Brain microvascular endothelial cell (primary cell): ENCODE results near the gene CHCHD3.

Source experiments
- DNase-seq: peaks from one replicate; pipeline ENCODE4 v3.0.0-alpha.2; 2020
- H3K27ac ChIP-seq: fragments of 250-450 bp; sonication (Bioruptor Pico); 2 replicates; pipeline ENCODE4 v1.5.1; 2020; ENCODE audit warnings: mild to moderate bottlenecking, moderate library complexity
- H3K27me3 ChIP-seq: fragments of 250-450 bp; sonication (Bioruptor Pico); replicated peaks from 2 replicates; pipeline ENCODE4 v1.5.1; 2020; ENCODE audit warnings: mild to moderate bottlenecking
- H3K36me3 ChIP-seq: fragments of 250-450 bp; sonication (Bioruptor Pico); replicated peaks from 2 replicates; pipeline ENCODE4 v1.5.1; 2020; ENCODE audit warnings: mild to moderate bottlenecking
- H3K4me3 ChIP-seq: 2 replicates; pipeline ENCODE4 v1.5.1; 2011; ENCODE audit warnings: low read depth, mild to moderate bottlenecking, control low read depth, low read length, moderate library complexity
- in situ Hi-C: cut with HindIII; loops from 2 replicates; pipeline ENCODE4 v1.10.0; 2017; ENCODE audit warnings: low sequenced_read_pairs, low pct_ligation_motif_present
- TF ChIP-seq, protein P1 (sequence below): IDR thresholded peaks from 2 replicates; pipeline ENCODE4 v1.5.1; 2011; ENCODE audit warnings: low read depth, mild to moderate bottlenecking, moderate library complexity, low read length, control low read depth, inconsistent platforms; ENCODE audit errors: missing control alignments

The CHCHD3 gene

GRCh38 chr7:132767378-132767777 is 314.5 kb downstream of the CHCHD3 start:
- TF ChIP-seq, protein P1, sequence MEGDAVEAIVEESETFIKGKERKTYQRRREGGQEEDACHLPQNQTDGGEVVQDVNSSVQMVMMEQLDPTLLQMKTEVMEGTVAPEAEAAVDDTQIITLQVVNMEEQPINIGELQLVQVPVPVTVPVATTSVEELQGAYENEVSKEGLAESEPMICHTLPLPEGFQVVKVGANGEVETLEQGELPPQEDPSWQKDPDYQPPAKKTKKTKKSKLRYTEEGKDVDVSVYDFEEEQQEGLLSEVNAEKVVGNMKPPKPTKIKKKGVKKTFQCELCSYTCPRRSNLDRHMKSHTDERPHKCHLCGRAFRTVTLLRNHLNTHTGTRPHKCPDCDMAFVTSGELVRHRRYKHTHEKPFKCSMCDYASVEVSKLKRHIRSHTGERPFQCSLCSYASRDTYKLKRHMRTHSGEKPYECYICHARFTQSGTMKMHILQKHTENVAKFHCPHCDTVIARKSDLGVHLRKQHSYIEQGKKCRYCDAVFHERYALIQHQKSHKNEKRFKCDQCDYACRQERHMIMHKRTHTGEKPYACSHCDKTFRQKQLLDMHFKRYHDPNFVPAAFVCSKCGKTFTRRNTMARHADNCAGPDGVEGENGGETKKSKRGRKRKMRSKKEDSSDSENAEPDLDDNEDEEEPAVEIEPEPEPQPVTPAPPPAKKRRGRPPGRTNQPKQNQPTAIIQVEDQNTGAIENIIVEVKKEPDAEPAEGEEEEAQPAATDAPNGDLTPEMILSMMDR, result no peak
- Histone ChIP-seq H3K36me3 (no peaks in the 10 kb centered on the region), H3K27ac (no peak overlapping the region), H3K4me3 (no peak overlapping the region), H3K27me3 (no peaks in the 10 kb centered on the region)
- in situ Hi-C loops, result no loop called here
- no peak for DNase-seq

DNA sequence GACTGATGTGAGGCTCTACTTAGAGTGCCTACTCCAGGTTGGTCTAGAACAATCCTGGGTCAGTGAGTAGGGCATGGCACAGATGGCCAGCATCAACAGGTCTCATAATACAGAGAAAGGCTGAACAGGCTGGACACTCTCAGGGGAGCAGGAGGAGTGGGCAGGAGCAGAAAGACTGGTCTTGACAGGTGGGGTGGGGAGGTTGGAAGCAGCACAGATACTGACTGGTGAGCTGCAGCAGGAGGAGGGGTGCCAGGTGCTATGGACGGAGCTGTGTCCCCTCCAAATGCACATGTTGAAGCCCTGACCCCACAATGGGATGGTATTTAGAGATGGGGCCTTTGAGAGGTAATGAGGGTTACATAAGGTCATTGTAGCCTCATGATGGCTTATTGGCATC is 315.2 kb downstream of the CHCHD3 start:
- in situ Hi-C loops, result no loop called here
- DNase-seq, result no peak
- TF ChIP-seq, protein P1, result no peak

DNA sequence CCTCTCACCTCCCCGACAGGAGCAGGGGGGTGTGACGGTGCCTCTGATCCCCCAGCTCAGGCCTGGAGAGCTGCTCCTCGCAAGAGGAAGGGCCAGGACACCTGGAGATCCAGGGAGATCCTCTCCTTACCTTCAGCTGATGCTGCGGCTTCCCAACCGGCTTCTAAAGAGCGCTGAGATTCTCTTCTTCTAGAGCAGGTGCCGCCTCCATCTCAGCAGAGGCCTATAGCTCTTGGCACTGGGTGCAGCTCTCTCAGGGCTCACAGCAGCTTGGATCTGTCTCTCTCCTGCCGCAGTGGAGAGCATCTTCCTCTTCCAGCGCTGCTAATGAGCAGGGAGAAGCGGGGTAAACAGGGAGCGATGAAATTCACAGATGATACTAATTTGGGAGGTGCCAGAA is 316.0 kb downstream of the CHCHD3 start:
- TF ChIP-seq, protein P1, result no peak
- Histone ChIP-seq H3K36me3 (no peaks in the 10 kb centered on the region), H3K4me3 (no peak overlapping the region), H3K27me3 (no peaks in the 10 kb centered on the region), H3K27ac (no peak overlapping the region)
- in situ Hi-C loops, result no loop called here
- no peak for DNase-seq

More for the DNA sequence above, 315.2 kb downstream of the CHCHD3 start:
- no peaks in the 10 kb centered on the region for H3K27me3 ChIP-seq
- no peaks in the 10 kb centered on the region for H3K36me3 ChIP-seq
- H3K27ac ChIP-seq, result no peak overlapping the region
- no peak overlapping the region for H3K4me3 ChIP-seq

GRCh38 chr7:132764762-132765161 is 317.1 kb downstream of the CHCHD3 start:
- Histone ChIP-seq H3K4me3 (no peak overlapping the region), H3K27me3 (no peaks in the 10 kb centered on the region), H3K27ac (no peak overlapping the region), H3K36me3 (no peaks in the 10 kb centered on the region)
- TF ChIP-seq, protein P1, result no peak
- no peak for DNase-seq
- in situ Hi-C loops, result no loop called here

DNA sequence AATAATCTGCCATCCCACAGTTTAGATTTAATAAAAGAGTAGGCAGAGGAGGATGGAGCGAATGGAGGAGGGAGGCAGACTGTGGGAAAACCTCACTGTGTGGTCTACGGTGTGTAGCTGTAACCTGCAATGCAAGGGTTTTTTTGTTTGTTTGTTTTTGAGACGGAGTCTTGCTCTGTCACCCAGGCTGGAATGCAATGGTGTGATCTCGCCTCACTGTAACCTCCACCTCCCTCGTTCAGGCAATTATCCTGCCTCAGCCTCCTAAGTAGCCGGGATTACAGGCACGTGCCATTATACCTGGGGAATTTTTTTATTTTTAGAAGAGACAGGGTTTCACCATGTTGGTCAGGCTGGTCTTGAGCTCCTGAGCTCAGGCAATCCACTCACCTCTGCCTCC is 321.0 kb downstream of the CHCHD3 start:
- TF ChIP-seq, protein P1, result no peak
- Histone ChIP-seq H3K36me3 (no peaks in the 10 kb centered on the region), H3K27ac (no peak overlapping the region), H3K27me3 (no peaks in the 10 kb centered on the region), H3K4me3 (no peak overlapping the region)
- no peak for DNase-seq
- in situ Hi-C loops, result no loop called here

DNA sequence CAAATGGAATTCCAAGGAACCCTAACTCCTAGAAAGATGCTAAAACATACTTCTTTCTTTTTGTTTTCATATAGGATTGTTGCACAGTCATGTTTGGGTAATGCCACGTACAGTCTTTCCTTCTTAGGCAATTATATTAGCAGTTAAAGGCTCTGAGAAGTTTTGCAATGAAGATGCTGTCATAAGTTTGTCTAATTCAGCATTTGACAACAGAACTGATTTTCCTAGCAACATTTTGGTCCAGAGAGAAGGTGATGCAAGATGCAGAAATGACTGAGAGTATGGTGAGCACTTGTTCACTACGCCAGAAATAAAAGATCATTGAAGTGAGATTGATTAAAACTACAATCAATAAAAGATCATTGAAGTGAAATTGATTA is 321.7 kb downstream of the CHCHD3 start:
- DNase-seq, result no peak
- in situ Hi-C loops, result no loop called here
- no peak overlapping the region for H3K4me3 ChIP-seq
- no peaks in the 10 kb centered on the region for H3K27me3 ChIP-seq
- H3K36me3 ChIP-seq, result no peaks in the 10 kb centered on the region
- TF ChIP-seq, protein P1, result no peak
- H3K27ac ChIP-seq, result no peak overlapping the region
